ENCODE results near the gene GNPTAB. TPM values are rescaled to one million over a fixed set of nuclear protein-coding genes. Genes with fewer than 3 reads are reported as not detected.
"Not testable (repeated sequence)": the region's sequence is repeated elsewhere in the genome, so short reads cannot be mapped to it uniquely, and the experiment has no call there.

The GNPTAB gene
- total RNA-seq, 3 donors from 2014 or later (not counting 1 experiment from before 2014, with no cell fraction given), result 260 to 285 (median 262) TPM

GRCh38 chr12:101862245-101862644 is 31.5 kb upstream of the GNPTAB start:
- intact Hi-C loops (cut with micrococcal nuclease), result no loop called here
- peaks cover 0 to 5% of the 10 kb centered on the region in 2 donors for H3K27me3 Mint-ChIP-seq (ENCODE audit: low read depth in 2 of 2)

GRCh38 chr12:101861688-101862087 is 30.9 kb upstream of the GNPTAB start:
- H3K9me3 Mint-ChIP-seq; H3K36me3 Mint-ChIP-seq; ATAC-seq; H3K4me3 ChIP-seq (ENCODE audit: low read length); H3K4me1 Mint-ChIP-seq; H3K9me3 ChIP-seq (ENCODE audit: control insufficient read depth, insufficient read depth, low read length); DNase-seq; intact Hi-C loops (cut with micrococcal nuclease); H3K27ac ChIP-seq (ENCODE audit: low read length); H3K4me1 ChIP-seq (ENCODE audit: control insufficient read depth, insufficient read depth, low read length); H3K36me3 ChIP-seq (ENCODE audit: control insufficient read depth, insufficient read depth, low read length); H3K27me3 Mint-ChIP-seq (ENCODE audit: low read depth in 2 of 2); H3K27me3 ChIP-seq (ENCODE audit: control insufficient read depth, insufficient read depth, low read length); H3K27ac Mint-ChIP-seq; H3K4me3 Mint-ChIP-seq: not testable (repeated sequence)
- WGBS (ENCODE audit: insufficient coverage), result 71% methylated on average over 1 of the region's 2 CpGs

More at GRCh38 chr12:101862245-101862644, 31.5 kb upstream of the GNPTAB start:
- Mint-ChIP-seq H3K9me3 (no peaks in the 10 kb centered on the region), H3K27ac (no peak overlapping the region), H3K36me3 (no peaks in the 10 kb centered on the region), H3K4me1 (no peaks in the 10 kb centered on the region), H3K4me3 (no peak overlapping the region)
- WGBS (ENCODE audit: insufficient coverage), result 100% methylated on average over 2 of the region's 2 CpGs
- Histone ChIP-seq H3K27ac (ENCODE audit: low read length) (no peak overlapping the region), H3K9me3 (ENCODE audit: control insufficient read depth, insufficient read depth, low read length) (no peaks in the 10 kb centered on the region), H3K4me3 (ENCODE audit: low read length) (no peak overlapping the region), H3K36me3 (ENCODE audit: control insufficient read depth, insufficient read depth, low read length) (no peaks in the 10 kb centered on the region), H3K27me3 (ENCODE audit: control insufficient read depth, insufficient read depth, low read length) (no peaks in the 10 kb centered on the region), H3K4me1 (ENCODE audit: control insufficient read depth, insufficient read depth, low read length) (no peaks in the 10 kb centered on the region)
- DNase-seq (no peak), ATAC-seq (no peak)
- TF ChIP-seq, protein P1, sequence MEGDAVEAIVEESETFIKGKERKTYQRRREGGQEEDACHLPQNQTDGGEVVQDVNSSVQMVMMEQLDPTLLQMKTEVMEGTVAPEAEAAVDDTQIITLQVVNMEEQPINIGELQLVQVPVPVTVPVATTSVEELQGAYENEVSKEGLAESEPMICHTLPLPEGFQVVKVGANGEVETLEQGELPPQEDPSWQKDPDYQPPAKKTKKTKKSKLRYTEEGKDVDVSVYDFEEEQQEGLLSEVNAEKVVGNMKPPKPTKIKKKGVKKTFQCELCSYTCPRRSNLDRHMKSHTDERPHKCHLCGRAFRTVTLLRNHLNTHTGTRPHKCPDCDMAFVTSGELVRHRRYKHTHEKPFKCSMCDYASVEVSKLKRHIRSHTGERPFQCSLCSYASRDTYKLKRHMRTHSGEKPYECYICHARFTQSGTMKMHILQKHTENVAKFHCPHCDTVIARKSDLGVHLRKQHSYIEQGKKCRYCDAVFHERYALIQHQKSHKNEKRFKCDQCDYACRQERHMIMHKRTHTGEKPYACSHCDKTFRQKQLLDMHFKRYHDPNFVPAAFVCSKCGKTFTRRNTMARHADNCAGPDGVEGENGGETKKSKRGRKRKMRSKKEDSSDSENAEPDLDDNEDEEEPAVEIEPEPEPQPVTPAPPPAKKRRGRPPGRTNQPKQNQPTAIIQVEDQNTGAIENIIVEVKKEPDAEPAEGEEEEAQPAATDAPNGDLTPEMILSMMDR (IDR thresholded peaks at IDR 0.05), result no peak

- H3K4me3 Mint-ChIP-seq, result no peak overlapping the region
- no peaks in the 10 kb centered on the region for H3K36me3 Mint-ChIP-seq
- H3K4me3 ChIP-seq (ENCODE audit: low read length), result no peak overlapping the region
- no peak overlapping the region for H3K27ac Mint-ChIP-seq
- no peaks in the 10 kb centered on the region for H3K4me1 ChIP-seq (ENCODE audit: control insufficient read depth, insufficient read depth, low read length)
- no peaks in the 10 kb centered on the region for H3K9me3 Mint-ChIP-seq
- no peak for ATAC-seq
- TF ChIP-seq, protein P1 (IDR thresholded peaks at IDR 0.05), result no peak
- no peak for DNase-seq
- H3K27ac ChIP-seq (ENCODE audit: low read length), result no peak overlapping the region
- H3K4me1 Mint-ChIP-seq, result peaks cover 6% of the 10 kb centered on the region in 2 donors
- no peaks in the 10 kb centered on the region for H3K36me3 ChIP-seq (ENCODE audit: control insufficient read depth, insufficient read depth, low read length)
- H3K27me3 ChIP-seq (ENCODE audit: control insufficient read depth, insufficient read depth, low read length), result no peaks in the 10 kb centered on the region
- no peaks in the 10 kb centered on the region for H3K9me3 ChIP-seq (ENCODE audit: control insufficient read depth, insufficient read depth, low read length)
- intact Hi-C loops (cut with micrococcal nuclease), result no loop called here
- H3K27me3 Mint-ChIP-seq (ENCODE audit: low read depth in 2 of 2), result no peaks in the 10 kb centered on the region
Observed at GRCh38 chr12:101859664-101860607, 29.2 kb upstream of the GNPTAB start.

- Mint-ChIP-seq H3K9me3 (no peaks in the 10 kb centered on the region), H3K4me1 (peaks cover 6 to 11% of the 10 kb centered on the region in 2 donors), H3K36me3 (no peaks in the 10 kb centered on the region), H3K27ac (no peak overlapping the region), H3K4me3 (no peak overlapping the region), H3K27me3 (ENCODE audit: low read depth in 2 of 2) (no peaks in the 10 kb centered on the region)
- TF ChIP-seq, protein P1 (IDR thresholded peaks at IDR 0.05), result no peak
- H3K9me3 ChIP-seq (ENCODE audit: control insufficient read depth, insufficient read depth, low read length), result no peaks in the 10 kb centered on the region
- no peaks in the 10 kb centered on the region for H3K36me3 ChIP-seq (ENCODE audit: control insufficient read depth, insufficient read depth, low read length)
- no peak overlapping the region for H3K4me3 ChIP-seq (ENCODE audit: low read length)
- no peaks in the 10 kb centered on the region for H3K4me1 ChIP-seq (ENCODE audit: control insufficient read depth, insufficient read depth, low read length)
- WGBS (ENCODE audit: insufficient coverage), result 98% methylated on average over 3 of the region's 3 CpGs
- H3K27ac ChIP-seq (ENCODE audit: low read length), result no peak overlapping the region
- H3K27me3 ChIP-seq (ENCODE audit: control insufficient read depth, insufficient read depth, low read length), result no peaks in the 10 kb centered on the region
- no peak for DNase-seq
- intact Hi-C loops (cut with micrococcal nuclease), result no loop called here
- ATAC-seq, result no peak
Observed at GRCh38 chr12:101858361-101858760, 27.6 kb upstream of the GNPTAB start.
